Endodermal cell (in vitro differentiated cells): Measurements from ENCODE around the gene RAPGEF4. TPM values are rescaled to one million over a fixed set of nuclear protein-coding genes. Genes with fewer than 3 reads are reported as not detected.
A peak's percentile ranks its signal among the peaks of the same experiment; 100 is the strongest.

Experiments used
- DNase-seq: peaks from one replicate; pipeline ENCODE4 v3.0.0-alpha.2; 2017
- H3K27ac ChIP-seq: 2 replicates; pipeline ENCODE4 v1.5.1; 2013; ENCODE audit warnings: mild to moderate bottlenecking, low read depth, low read length, moderate library complexity
- H3K27me3 ChIP-seq: 2 replicates; pipeline ENCODE4 v1.6.1; 2013; ENCODE audit warnings: mild to moderate bottlenecking, low read length, moderate library complexity; ENCODE audit not compliant: insufficient read depth, control insufficient read depth, poor library complexity, severe bottlenecking
- H3K36me3 ChIP-seq: 2 replicates; pipeline ENCODE4 v1.7.0; 2013; ENCODE audit warnings: mild to moderate bottlenecking, low read length, moderate library complexity; ENCODE audit not compliant: control insufficient read depth, insufficient read depth
- H3K4me1 ChIP-seq: one replicate; pipeline ENCODE4 v1.7.0; 2013; ENCODE audit warnings: low read length; ENCODE audit not compliant: control insufficient read depth, insufficient read depth
- H3K4me3 ChIP-seq: 2 replicates; pipeline ENCODE4 v1.5.1; 2013; ENCODE audit warnings: mild to moderate bottlenecking, low read length, moderate library complexity
- H3K9ac ChIP-seq: 2 replicates; pipeline ENCODE4 v1.6.1; 2013; ENCODE audit warnings: mild to moderate bottlenecking, low read length, moderate library complexity; ENCODE audit not compliant: poor library complexity, severe bottlenecking; ENCODE audit errors: extremely low read depth
- H3K9me3 ChIP-seq: 2 replicates; pipeline ENCODE4 v1.6.1; 2013; ENCODE audit warnings: mild to moderate bottlenecking, low read length, moderate library complexity; ENCODE audit not compliant: control insufficient read depth
- H3K27ac Mint-ChIP-seq: 2 replicates; pipeline ENCODE4 v1.8.0; 2020; ENCODE audit warnings: mixed read lengths
- H3K27me3 Mint-ChIP-seq: 2 replicates; pipeline ENCODE4 v1.8.0; 2021; ENCODE audit warnings: mild to moderate bottlenecking, mixed read lengths; ENCODE audit not compliant: insufficient read depth
- H3K36me3 Mint-ChIP-seq: 2 replicates; pipeline ENCODE4 v1.8.0; 2020; ENCODE audit warnings: low read depth, mixed read lengths
- H3K4me1 Mint-ChIP-seq: 2 replicates; pipeline ENCODE4 v1.8.0; 2020; ENCODE audit warnings: mixed read lengths
- H3K4me3 Mint-ChIP-seq: 2 replicates; pipeline ENCODE4 v1.8.0; 2020; ENCODE audit warnings: mild to moderate bottlenecking, moderate library complexity, mixed read lengths
- H3K9me3 Mint-ChIP-seq: 2 replicates; pipeline ENCODE4 v1.8.0; 2020; ENCODE audit warnings: mild to moderate bottlenecking, mixed read lengths
- WGBS, 2 experiments: methylation state at CpG; one replicate each; pipeline versions ENCODE4 v1.1.5 to v1.1.7; 2013; ENCODE audit warnings: missing lambda C conversion rate in 2 of 2, mixed read lengths in 1 of 2; ENCODE audit not compliant: insufficient coverage in 1 of 2, insufficient read length in 1 of 2; 5-methylcytosine and 5-hydroxymethylcytosine counted together
- total RNA-seq, 2 donors: library from RNA; stranded (reverse); fragmentation: NEBNext Ultra II Directional in 1 of 2; extraction: Animal tissue kit (Norgen Biotek cat#: 25700) in 1 of 2; gene quantifications; 2 replicates in 1 of 2; 3 replicates in 1 of 2; pipeline ENCODE4 v1.2.1, GENCODE V29; 2021
- TF ChIP-seq, protein P1 (sequence below): fragments of 200-600 bp; sonication (generic); conservative IDR thresholded peaks from 2 replicates; pipeline ENCODE4 v1.5.0; 2021; ENCODE audit warnings: antibody characterized with exemption, mild to moderate bottlenecking

Gene RAPGEF4
- total RNA-seq, 2 donors from 2014 or later, result 0.77 to 0.88 TPM

- Histone ChIP-seq H3K27me3 (no peaks in the 10 kb centered on the region), H3K9ac (no peak overlapping the region), H3K4me3 (no peak overlapping the region), H3K27ac (no peak overlapping the region), H3K9me3 (no peaks in the 10 kb centered on the region), H3K36me3 (peaks cover 4% of the 10 kb centered on the region), H3K4me1 (peaks cover 7% of the 10 kb centered on the region)
- DNase-seq, result no peak
- 91 to 100% methylated on average over 1 of the region's 1 CpG for WGBS, 2 experiments
- Mint-ChIP-seq H3K27me3 (no peaks in the 10 kb centered on the region), H3K4me1 (peaks cover 37% of the 10 kb centered on the region), H3K36me3 (peaks cover 3% of the 10 kb centered on the region), H3K4me3 (no peak overlapping the region), H3K27ac (no peak overlapping the region), H3K9me3 (no peaks in the 10 kb centered on the region)
- TF ChIP-seq, protein P1, sequence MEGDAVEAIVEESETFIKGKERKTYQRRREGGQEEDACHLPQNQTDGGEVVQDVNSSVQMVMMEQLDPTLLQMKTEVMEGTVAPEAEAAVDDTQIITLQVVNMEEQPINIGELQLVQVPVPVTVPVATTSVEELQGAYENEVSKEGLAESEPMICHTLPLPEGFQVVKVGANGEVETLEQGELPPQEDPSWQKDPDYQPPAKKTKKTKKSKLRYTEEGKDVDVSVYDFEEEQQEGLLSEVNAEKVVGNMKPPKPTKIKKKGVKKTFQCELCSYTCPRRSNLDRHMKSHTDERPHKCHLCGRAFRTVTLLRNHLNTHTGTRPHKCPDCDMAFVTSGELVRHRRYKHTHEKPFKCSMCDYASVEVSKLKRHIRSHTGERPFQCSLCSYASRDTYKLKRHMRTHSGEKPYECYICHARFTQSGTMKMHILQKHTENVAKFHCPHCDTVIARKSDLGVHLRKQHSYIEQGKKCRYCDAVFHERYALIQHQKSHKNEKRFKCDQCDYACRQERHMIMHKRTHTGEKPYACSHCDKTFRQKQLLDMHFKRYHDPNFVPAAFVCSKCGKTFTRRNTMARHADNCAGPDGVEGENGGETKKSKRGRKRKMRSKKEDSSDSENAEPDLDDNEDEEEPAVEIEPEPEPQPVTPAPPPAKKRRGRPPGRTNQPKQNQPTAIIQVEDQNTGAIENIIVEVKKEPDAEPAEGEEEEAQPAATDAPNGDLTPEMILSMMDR, result no peak
Observed at GRCh38 chr2:173087214-173087581, 351.6 kb downstream of the RAPGEF4 start.

DNA sequence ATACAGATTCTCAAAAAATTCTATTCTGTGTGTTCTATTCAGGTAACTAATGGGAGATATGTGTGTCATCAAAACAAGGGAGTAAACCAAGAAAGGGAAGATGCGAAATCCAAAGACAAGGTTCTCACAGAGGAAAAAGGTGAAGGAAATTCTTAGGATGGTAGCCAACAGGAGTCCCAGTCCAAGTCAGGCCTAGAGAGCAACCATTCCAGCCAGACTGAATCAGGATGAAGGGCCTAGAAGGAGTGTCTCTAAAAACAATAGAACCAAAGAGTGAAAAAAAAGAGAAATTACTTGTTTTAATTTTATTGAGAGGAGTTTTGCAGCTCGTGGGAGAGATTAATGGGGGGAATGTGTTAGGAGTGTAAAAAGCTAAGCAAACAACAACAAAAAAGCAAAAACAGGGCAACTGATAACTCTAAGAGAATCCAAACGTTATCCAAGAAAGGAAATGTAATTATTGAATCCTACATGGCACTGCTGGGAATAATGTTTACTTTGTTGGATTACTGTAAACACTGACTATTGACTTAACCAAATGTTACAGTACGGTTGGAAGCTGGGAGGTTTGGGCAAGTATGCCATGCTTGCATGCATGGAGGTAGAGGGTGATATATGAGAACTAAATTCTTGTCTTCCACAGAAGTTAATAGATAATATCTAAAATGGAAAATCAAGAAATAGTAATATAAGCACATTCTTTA is 352.3 kb downstream of the RAPGEF4 start:
- Histone ChIP-seq H3K9ac (no peak overlapping the region), H3K27me3 (no peaks in the 10 kb centered on the region), H3K36me3 (peaks cover 7% of the 10 kb centered on the region), H3K4me3 (no peak overlapping the region), H3K9me3 (no peaks in the 10 kb centered on the region), H3K4me1 (peaks cover 7% of the 10 kb centered on the region), H3K27ac (no peak overlapping the region)
- Mint-ChIP-seq H3K4me1 (peaks cover 34% of the 10 kb centered on the region), H3K27me3 (no peaks in the 10 kb centered on the region), H3K36me3 (peaks cover 3% of the 10 kb centered on the region), H3K27ac (no peak overlapping the region), H3K9me3 (no peaks in the 10 kb centered on the region), H3K4me3 (no peak overlapping the region)
- DNase-seq, result no peak
- TF ChIP-seq, protein P1, result no peak
- WGBS, 2 experiments, result 83 to 93% methylated on average over 2 to 4 of the region's 4 CpGs

DNA sequence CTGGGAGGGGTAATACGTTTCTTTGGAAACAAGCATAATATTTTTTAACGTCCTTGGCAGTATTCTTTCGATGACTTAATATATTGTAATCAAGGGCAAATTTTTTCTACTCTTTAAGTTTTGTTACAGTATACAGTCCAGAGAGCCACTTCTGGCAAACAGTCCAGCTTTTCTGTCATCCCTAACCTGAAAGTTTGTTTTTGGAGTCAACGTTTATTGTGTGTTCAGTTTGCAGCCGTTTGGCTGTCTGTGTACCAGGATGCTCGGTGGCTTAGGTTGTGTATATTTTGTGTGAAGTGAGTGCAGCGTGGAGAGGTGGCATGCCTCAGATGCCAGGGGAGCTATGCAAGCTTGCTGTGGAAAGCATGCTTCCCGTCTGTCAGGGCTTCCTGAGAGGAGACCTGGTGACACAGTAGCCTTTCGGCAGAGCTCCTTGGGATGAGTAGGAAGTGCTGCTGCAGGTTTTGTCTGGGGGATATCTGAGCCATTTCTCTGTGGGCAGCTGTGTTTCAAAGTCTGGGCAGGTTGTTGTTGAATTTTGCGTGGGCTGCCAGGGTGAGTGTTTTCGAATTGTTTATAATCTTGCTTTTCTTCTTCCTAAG is 354.7 kb downstream of the RAPGEF4 start:
- H3K27me3 ChIP-seq, result no peaks in the 10 kb centered on the region
- no peaks in the 10 kb centered on the region for H3K9me3 ChIP-seq
- peaks cover 7% of the 10 kb centered on the region for H3K4me1 ChIP-seq
- Mint-ChIP-seq H3K9me3 (no peaks in the 10 kb centered on the region), H3K36me3 (peaks cover 6% of the 10 kb centered on the region), H3K4me3 (no peak overlapping the region), H3K27ac (peak overlapping the region; percentile 8), H3K27me3 (no peaks in the 10 kb centered on the region), H3K4me1 (peaks cover 34% of the 10 kb centered on the region)
- no peak overlapping the region for H3K9ac ChIP-seq
- H3K4me3 ChIP-seq, result no peak overlapping the region
- H3K36me3 ChIP-seq, result peaks cover 16% of the 10 kb centered on the region
- WGBS, 2 experiments, result 87 to 94% methylated on average over 3 to 11 of the region's 11 CpGs
- peak; percentile 51 for DNase-seq
- H3K27ac ChIP-seq, result no peak overlapping the region
- TF ChIP-seq, protein P1, result no peak
